Smooth muscle cell (in vitro differentiated cells): ENCODE data around the gene KLHL5. TPM values are rescaled to one million over a fixed set of nuclear protein-coding genes. Genes with fewer than 3 reads are reported as not detected.

Source experiments
- DNase-seq: peaks from one replicate; lab custom pipeline; 2025; ENCODE audit not compliant: unreplicated experiment; lab: John Stamatoyannopoulos, UW
- H2AFZ ChIP-seq: fragments of 200-600 bp; sonication (generic); 2 replicates; pipeline ENCODE4 v1.6.0; 2016; ENCODE audit warnings: antibody characterized with exemption, low read depth, mild to moderate bottlenecking
- H3F3A ChIP-seq: fragments of 200-600 bp; sonication (generic); 2 replicates; pipeline ENCODE4 v1.6.0; 2017; ENCODE audit warnings: antibody characterized with exemption, low read depth
- H3K27ac ChIP-seq: fragments of 200-600 bp; sonication (generic); 2 replicates; pipeline ENCODE4 v1.5.1; 2016; ENCODE audit warnings: low read depth, mild to moderate bottlenecking
- H3K27me3 ChIP-seq: fragments of 200-600 bp; sonication (generic); 2 replicates; pipeline ENCODE4 v1.6.1; 2016; ENCODE audit warnings: low read depth, mild to moderate bottlenecking
- H3K36me3 ChIP-seq: fragments of 200-600 bp; sonication (generic); 2 replicates; pipeline ENCODE4 v1.5.1; 2016; ENCODE audit warnings: low read depth
- H3K4me1 ChIP-seq: fragments of 200-600 bp; sonication (generic); 2 replicates; pipeline ENCODE4 v1.5.1; 2016; ENCODE audit warnings: low read depth
- H3K4me2 ChIP-seq: fragments of 200-600 bp; sonication (generic); 2 replicates; pipeline ENCODE4 v1.6.0; 2016; ENCODE audit warnings: mild to moderate bottlenecking
- H3K4me3 ChIP-seq: fragments of 200-600 bp; sonication (generic); 2 replicates; pipeline ENCODE4 v1.5.1; 2016; ENCODE audit warnings: mild to moderate bottlenecking
- H3K79me2 ChIP-seq: fragments of 200-600 bp; sonication (generic); 2 replicates; pipeline ENCODE4 v1.6.0; 2016; ENCODE audit warnings: low read depth, mild to moderate bottlenecking
- H3K9ac ChIP-seq: fragments of 200-600 bp; sonication (generic); 2 replicates; pipeline ENCODE4 v1.6.0; 2016; ENCODE audit warnings: low read depth
- H3K9me3 ChIP-seq: fragments of 200-600 bp; sonication (generic); replicated peaks from 2 replicates; pipeline ENCODE4 v1.5.1; 2016; ENCODE audit warnings: low read depth
- H4K20me1 ChIP-seq: fragments of 200-600 bp; sonication (generic); 2 replicates; pipeline ENCODE4 v1.6.0; 2016; ENCODE audit warnings: low read depth
- WGBS: methylation state at CpG from one replicate; pipeline ENCODE4 v1.1.7; 2016; ENCODE audit warnings: low lambda C conversion rate; 5-methylcytosine and 5-hydroxymethylcytosine counted together
- polyA plus RNA-seq: library from polyadenylated mRNA; unstranded; fragments of >200 nt; fragmentation: Nextera tagmentation; extraction: Ambion mirVana; gene quantifications from 2 replicates; pipeline ENCODE4 v1.2.1, GENCODE V29; 2016
- total RNA-seq: library from RNA; depleted of rRNA; stranded (reverse); fragments of >200 nt; gene quantifications from 2 replicates; pipeline ENCODE4 v1.2.3, GENCODE V29; 2014
- TF ChIP-seq, protein P1 (sequence below): fragments of 200-600 bp; sonication (generic); IDR thresholded peaks from 2 replicates; pipeline ENCODE4 v1.5.1; 2017; ENCODE audit warnings: borderline replicate concordance, mild to moderate bottlenecking, antibody characterized with exemption; ENCODE audit not compliant: insufficient read depth, poor library complexity, severe bottlenecking

Gene KLHL5
- total and polyA plus RNA-seq, 2 experiments from 2014 or later = 31.9 to 34.7 TPM

DNA sequence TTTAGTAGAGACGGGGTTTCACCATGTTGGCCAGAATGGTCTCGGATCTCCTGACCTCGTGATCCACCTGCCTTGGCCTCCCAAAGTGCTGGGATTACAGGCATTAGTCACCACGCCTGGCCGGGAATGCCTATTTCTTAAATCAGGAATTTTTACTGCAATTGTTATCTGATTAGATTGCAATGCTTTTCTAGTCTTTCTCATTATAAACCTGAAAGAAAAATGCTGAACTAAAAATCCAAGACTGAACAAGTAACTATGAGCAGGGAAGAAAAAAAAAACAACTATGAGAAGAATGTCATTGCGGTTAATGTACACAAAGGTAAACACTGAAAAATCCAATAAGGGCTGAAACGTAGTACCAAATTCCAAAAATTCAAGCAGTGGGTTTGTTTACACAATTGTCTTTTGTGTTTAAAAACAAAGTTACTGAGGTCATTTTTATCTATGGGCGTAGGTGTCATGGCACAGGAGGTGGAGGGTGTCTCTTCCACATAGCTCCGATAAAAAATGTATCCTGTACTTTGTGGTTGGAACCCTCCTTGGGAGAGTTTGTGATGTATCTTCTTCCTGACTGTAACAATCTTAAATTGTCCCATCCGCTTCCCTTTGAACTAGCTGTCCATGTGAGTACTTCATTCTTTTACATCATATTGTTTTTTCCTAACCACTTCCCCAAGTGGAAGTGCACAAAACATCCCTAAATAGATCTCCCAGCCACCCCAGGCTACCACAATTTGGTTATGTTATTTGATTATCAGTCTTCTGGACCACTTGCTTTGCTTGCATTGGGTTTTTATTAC, 18.8 kb upstream of the KLHL5 start:
- H4K20me1 ChIP-seq = peaks cover 4% of the 10 kb centered on the region
- peaks cover 15% of the 10 kb centered on the region for H3K4me1 ChIP-seq
- peak overlapping the region; percentile 45 for H3K9ac ChIP-seq
- no peak for DNase-seq
- no peaks in the 10 kb centered on the region for H3K36me3 ChIP-seq
- H3K4me3 ChIP-seq = peak overlapping the region; percentile 68
- peaks cover 20% of the 10 kb centered on the region for H3K79me2 ChIP-seq
- H3K9me3 ChIP-seq = no peaks in the 10 kb centered on the region
- peak overlapping the region; percentile 4 for H2AFZ ChIP-seq
- TF ChIP-seq, protein P1, sequence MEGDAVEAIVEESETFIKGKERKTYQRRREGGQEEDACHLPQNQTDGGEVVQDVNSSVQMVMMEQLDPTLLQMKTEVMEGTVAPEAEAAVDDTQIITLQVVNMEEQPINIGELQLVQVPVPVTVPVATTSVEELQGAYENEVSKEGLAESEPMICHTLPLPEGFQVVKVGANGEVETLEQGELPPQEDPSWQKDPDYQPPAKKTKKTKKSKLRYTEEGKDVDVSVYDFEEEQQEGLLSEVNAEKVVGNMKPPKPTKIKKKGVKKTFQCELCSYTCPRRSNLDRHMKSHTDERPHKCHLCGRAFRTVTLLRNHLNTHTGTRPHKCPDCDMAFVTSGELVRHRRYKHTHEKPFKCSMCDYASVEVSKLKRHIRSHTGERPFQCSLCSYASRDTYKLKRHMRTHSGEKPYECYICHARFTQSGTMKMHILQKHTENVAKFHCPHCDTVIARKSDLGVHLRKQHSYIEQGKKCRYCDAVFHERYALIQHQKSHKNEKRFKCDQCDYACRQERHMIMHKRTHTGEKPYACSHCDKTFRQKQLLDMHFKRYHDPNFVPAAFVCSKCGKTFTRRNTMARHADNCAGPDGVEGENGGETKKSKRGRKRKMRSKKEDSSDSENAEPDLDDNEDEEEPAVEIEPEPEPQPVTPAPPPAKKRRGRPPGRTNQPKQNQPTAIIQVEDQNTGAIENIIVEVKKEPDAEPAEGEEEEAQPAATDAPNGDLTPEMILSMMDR = no peak
- H3K27ac ChIP-seq = peak overlapping the region; percentile 78
- WGBS = 33% methylated on average over 10 of the region's 10 CpGs
- H3F3A ChIP-seq = peaks cover 8% of the 10 kb centered on the region
- H3K4me2 ChIP-seq = peak overlapping the region; percentile 87
- H3K27me3 ChIP-seq = no peaks in the 10 kb centered on the region

DNA sequence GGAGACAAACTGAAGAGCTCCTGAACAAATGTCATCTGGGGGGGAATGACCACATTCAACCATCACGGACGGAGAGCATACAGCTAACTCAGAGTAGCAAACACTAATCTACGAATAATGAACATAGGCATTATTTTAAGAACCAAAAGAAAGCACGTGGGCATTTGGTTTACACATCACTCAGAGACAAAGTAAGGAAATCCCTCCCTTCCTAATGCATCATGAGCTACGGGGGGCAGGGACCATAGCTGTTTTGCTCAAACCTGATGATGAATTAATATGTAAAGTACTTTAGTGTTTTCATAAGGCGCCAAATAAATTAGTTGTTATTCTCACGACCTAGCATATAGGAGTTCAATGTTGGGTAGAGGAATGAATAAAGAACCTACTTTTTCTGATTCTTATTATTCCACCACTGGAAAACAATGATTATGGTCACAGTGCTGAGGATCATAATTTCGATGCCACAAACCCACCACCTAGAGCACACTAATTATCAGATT, 18.1 kb upstream of the KLHL5 start:
- peaks cover 15% of the 10 kb centered on the region for H3K4me1 ChIP-seq
- peak overlapping the region; percentile 78 for H3K27ac ChIP-seq
- WGBS = 25% methylated on average over 8 of the region's 8 CpGs
- peak overlapping the region; percentile 68 for H3K4me3 ChIP-seq
- H3K9ac ChIP-seq = peak overlapping the region; percentile 45
- peak overlapping the region; percentile 69 for H2AFZ ChIP-seq
- no peaks in the 10 kb centered on the region for H3K9me3 ChIP-seq
- H4K20me1 ChIP-seq = peaks cover 8% of the 10 kb centered on the region
- no peak for DNase-seq
- TF ChIP-seq, protein P1 = no peak
- H3K79me2 ChIP-seq = peaks cover 27% of the 10 kb centered on the region
- peaks cover 8% of the 10 kb centered on the region for H3F3A ChIP-seq
- H3K4me2 ChIP-seq = peak overlapping the region; percentile 87
- H3K36me3 ChIP-seq = no peaks in the 10 kb centered on the region
- no peaks in the 10 kb centered on the region for H3K27me3 ChIP-seq

DNA sequence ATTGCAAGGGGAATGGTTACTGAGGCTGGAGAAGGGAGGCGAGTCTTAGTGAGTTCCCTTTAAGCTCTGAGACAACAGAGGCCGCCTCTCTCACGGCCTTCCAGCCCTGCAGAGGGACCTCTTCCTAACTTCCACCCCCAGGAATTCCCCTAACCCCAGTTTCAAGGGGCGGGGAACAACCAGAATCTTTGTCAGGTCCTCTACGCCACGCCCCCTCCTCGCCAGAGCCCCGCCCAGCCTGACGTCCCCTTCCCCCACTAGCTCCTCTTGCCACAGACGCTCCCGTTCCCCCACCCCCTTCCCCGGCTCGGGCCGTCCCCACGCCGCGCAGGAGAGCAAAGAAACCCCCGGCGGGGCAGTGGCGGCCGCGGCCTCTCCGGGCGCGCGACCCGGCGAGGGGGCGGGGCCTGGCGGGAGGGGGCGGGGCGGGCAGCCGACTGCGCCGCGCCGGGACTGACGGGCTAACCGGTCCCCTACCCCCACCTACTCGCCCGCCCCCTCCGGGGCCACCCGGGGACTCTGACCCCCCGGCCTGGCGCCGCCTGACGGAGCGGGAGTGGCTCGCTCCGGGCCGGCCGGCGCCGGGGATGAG, 17.6 kb upstream of the KLHL5 start:
- Histone ChIP-seq H3K27me3 (no peaks in the 10 kb centered on the region), H3K4me3 (peak overlapping the region; percentile 68), H3K27ac (peak overlapping the region; percentile 78), H3K79me2 (peaks cover 32% of the 10 kb centered on the region), H2AFZ (peak overlapping the region; percentile 69), H4K20me1 (peaks cover 9% of the 10 kb centered on the region), H3K9me3 (no peaks in the 10 kb centered on the region), H3K4me1 (peaks cover 15% of the 10 kb centered on the region), H3K36me3 (no peaks in the 10 kb centered on the region), H3K4me2 (peak overlapping the region; percentile 87), H3K9ac (peak overlapping the region; percentile 45), H3F3A (peaks cover 8% of the 10 kb centered on the region)
- TF ChIP-seq, protein P1 = no peak
- WGBS = 0% methylated on average over 3 of the region's 54 CpGs
- peak; percentile 93 for DNase-seq
